Stimulated activated CD8-positive, alpha-beta memory T cell treated with anti-CD3 and anti-CD28 coated beads, Interleukin-4, amount 100 ng/mL, for 1 hour (primary cell): ENCODE data around the gene LAD1.

Experiments used
- DNase-seq, 2 donors: peaks; one replicate each; pipeline ENCODE4 v3.0.0-alpha.2; 2020; ENCODE audit warnings: low read depth in 2 of 2, low spot score in 1 of 2

LAD1 gene

DNA sequence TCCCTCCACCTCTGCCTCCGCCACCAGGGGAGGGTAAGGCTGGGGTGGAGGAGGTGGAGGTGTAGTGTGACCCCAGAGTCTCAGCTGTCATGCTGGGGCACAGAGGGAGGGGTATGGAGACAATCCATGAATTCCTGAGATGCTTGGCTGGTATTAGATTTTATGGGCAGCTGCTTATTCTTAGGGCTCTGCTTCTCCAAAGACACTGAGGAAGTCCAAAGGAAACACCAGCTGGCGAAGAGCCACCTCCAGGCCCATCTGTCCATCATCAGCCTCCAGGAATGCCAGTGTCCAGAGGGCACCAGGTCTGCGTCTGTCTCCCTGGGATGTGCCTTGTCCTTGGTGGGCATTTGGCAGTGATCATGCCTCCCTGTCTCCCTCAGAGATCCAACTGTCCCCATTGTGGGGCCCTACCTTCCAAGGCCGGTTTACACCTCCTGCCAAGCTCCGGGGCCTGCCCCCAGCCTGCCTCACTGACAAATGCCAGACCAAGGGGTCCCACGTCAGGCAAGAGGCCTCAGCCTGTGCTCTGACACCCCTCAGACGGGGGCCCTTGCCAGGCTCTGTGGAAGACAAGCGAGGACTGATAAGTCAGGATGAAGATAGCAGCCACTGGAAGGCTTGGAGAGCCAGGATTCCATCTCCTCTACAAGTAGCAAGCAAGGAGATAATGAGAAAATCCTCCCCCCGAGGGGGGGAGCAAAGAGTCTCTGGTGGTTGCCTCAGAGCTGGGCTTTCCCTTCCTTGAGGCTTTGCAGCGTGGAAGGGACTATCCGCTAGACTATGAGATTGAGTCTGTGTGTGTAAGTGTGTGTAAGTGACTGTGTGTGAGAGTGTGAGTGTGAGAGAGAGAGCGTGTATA is 20.9 kb upstream of the LAD1 start:
- no peak for DNase-seq

- DNase-seq, result no peak
Measured at GRCh38 chr1:201419256-201419655, 20.1 kb upstream of the LAD1 start.

DNA sequence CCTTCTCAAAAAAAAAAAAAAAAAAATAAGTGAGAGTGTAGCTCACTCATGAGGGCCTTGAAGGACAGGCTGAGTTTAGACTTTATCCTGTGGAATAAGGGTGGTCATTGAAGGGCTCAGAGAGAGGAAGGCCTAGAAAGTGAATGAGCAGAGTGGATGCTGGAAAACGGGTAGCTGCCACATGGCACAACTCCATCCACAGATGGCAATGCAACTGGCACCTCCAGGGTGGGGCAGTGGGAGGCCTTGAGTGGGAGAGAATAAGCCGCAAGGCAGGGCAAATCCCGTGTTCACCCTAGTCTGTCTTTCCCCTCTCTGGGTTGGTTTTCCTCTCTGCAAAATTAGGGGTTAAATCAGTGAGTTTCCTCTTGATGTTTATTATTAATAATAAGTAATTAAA is 19.3 kb upstream of the LAD1 start:
- DNase-seq, result no peak

- no peak for DNase-seq
Measured at GRCh38 chr1:201414051-201414738, 15.1 kb upstream of the LAD1 start.

DNA sequence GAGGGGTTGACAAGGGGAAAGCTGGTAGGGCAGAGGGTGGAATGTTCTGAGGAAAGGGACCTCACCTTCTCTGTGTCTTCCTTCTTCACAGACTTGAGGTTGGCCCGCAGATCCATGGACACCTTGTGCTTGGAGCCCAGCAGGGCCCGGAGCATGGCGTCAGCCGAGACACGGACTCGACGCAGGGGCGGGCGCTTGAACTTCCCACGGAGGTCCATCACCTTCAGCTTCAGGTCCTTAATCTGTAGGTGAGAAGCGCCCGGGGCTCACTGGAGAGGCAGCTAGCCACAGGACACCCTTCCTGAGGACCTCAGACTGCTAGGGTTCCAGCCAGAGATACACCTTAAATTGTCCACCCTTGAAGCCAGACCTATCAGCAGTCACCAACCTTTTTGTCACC is 12.2 kb upstream of the LAD1 start:
- no peak for DNase-seq

DNA sequence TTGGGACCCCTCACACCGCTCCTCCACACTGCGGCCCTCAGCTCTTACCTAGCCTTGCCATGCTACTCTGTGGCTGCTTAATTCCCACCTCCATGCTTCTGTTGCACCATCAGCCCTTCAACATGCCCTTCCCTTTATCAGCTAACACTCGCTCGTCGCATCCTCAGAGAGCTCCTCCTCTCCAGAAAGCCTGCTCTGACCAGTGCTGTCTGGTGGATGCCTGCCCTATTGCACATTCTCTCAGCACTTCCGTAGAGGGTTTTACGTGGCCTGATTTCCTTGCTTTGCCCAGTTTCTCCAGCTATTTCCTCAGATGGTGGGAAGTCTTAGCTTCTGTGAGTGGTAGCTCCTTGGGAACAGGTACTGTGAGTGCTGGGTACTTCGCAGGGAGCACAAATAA is 10.3 kb upstream of the LAD1 start:
- no peak for DNase-seq

- no peak for DNase-seq
Measured at GRCh38 chr1:201408834-201409200, 9.7 kb upstream of the LAD1 start.

DNA sequence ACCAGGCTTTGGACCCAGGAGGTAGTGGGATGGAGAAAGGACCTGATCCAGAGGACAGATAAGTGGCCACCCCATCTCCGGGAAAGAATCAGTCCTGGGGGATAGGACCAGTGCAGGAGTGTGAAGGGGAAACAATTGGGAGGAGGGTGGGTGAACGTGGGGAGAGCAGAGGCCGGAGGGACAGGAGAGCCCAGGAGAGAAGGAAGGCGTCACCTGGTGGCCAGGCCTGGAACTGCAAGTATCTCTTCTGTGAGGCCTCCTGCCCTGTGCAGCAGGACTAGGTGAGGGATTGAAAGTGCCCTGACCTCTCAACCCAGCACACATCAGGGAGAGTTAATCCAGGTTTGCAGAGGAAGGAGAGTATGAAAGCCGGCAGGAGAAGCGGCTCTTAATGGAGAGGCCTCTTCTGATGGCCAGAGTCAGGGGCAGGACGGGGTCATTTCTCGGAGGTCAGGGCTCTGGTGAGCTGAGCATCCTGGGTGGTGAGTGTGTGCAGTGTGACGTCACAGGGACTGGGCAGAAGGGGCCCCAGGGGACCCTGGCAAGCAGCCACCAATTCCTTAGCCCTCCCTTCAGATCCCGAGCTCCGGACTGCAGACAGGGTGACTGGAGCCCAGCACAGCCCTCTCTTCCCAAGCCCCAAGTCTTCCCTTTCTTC is 9.2 kb upstream of the LAD1 start:
- DNase-seq, result peak; percentile 30 to 40

DNA sequence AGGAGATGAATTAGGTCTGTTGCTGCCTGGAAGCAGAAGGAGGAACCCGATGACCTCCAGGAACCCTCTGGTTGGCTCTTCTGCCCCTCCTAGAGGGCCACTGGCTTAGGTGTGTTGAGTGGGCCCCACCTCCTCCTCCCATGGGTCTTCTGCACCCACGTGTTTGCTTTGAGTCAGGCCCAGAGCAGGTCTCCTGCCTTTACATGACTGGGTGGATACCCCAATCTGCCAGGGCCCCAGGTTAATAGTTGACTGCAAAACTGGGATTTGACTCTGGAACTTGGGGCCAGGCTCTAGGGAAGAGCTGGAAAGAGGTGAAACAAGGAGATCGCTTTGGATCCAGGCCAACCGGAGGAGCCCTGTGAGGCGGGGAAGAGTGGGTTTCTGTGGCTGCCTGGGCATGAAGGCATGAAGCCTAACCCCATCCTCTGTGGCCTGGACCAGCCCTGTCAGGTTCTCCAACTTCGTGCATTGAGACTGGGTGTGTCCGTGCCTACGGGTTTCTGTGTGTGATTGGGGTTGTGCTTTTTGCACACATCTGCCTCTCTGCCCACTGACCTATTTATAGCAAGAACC is 7.8 kb upstream of the LAD1 start:
- no peak for DNase-seq

DNA sequence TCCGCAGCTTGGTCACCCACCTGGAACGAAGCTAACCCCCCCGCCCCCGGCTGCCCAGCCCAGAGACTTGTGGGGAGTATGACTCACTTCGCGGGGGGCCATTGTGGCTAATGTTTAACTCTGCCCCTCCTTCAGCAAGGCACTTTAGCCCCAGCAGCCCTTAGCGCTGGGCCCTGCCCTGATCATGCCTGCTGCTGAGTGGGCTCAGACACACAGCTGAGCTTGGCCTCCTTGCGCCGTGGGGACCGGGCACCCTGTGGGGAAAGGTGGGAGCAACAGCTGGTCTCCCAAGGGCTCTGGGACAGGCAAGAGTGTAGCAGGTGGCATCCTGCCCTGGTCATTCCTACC is 6.3 kb upstream of the LAD1 start:
- no peak for DNase-seq

- no peak for DNase-seq
Measured at GRCh38 chr1:201404722-201405483, 5.8 kb upstream of the LAD1 start.

DNA sequence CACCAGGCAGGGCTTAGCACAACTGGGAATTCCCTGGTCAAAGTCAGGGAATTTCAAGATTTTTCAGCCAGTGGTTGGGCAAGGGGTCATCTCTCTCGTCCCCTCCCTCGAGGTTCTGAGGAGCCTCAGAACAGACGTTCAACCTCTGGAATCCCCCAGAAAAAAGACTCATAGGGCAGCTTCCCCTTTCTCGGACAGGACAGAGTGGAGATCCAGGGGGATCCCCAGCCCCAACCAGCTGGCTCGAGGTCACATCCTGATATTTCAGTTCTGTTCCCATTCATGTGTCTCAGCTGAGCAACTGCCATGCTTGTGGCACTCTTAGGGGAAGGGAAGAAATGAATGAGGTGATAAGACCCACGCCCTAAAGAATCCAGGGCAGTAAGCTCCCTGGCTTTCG is 4.9 kb upstream of the LAD1 start:
- DNase-seq, result no peak

DNA sequence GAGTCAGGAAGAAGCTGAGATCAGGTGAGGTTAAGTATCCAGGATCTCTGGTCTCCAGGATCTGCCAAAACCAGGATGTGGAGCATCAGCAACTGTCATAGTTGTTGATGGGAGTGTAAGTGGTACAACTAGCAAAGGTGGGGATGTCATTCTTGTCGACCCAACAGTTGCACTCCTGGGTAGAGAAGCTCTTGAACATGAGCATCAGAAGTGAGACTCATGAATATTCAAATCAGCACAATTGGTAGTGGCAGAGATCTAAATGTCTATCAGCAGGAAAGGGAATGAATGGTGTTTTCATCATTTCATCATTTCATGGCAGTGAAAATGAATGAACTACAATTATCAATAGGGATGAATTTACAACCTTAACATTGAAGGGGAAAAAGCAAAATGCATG is 4.2 kb upstream of the LAD1 start:
- DNase-seq, result no peak

DNA sequence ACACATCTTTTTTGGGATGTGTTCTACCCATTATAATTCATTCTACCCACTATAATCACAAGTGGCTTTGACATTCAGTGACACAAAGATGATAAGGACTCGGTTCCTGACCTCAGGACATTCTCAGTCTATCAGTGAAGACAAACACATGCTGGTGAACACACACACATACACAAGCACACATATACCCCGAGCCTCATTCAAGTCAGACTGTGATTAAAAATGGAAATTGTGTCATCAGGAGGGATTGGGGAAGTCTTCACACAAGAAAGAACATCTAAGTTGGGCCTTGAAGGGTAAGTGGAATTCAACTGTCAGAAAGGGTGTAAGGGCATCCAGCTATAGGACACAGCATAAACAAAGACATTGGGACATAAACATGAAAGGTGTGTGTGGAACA is 2.6 kb upstream of the LAD1 start:
- no peak for DNase-seq

DNA sequence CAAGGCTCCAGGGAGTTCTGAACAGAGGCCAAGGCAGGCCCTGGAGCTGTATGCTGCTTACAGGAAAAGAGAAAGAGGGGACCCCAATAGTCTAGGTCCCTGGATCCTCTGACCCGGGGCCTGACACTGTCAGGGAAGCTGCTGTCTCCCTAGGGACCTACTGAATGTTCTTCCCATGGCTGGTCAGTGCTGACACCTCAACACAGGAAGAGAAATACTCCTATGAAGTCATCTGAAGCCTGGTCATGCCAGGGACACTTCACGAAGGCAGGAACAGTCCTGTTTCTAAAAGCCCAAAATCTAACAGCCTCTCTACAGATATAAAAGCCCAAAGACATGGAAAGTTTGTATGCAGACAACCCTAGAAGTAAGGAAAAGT is 1.7 kb upstream of the LAD1 start:
- no peak for DNase-seq

- no peak for DNase-seq
Measured at GRCh38 chr1:201400212-201400851, 1.2 kb upstream of the LAD1 start.

DNA sequence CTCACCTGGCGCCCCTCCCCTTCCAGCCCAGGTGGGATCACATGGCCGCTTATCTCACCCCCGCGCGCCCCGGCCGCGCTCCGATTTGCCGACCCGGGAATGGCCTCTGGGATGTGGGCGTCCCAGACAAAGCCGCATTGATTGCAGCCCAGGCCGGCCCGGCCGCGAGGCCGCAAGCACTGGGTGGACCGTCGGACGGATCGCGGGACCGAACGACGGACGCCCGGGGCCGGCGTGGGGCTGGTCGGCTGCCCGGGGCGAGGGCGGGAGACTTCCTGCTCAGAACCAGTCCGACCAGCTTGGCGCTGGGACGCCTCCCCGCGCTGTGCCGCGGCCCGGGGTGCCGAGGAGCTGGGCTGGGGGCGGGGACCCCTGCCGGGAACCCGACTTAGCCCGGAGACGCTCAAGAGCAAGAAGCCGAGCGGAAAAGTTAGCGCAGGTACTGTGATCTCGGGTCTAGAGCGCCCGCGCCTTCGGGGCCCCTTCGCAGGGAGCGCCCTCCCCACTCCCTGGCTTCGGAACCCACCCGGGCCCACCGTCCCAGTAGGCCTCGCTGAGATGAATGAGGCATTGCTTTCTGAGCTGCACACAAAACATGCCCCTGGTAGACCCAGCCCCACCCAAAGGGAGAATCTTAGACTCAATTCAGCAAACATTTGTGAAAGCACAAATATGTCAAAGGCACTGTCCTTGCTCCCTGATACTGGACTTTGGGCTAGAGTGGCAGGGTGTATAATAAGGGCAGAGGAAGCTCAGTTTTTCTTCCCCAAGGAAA is 415 bp upstream of the LAD1 start:
- DNase-seq, result no peak

DNA sequence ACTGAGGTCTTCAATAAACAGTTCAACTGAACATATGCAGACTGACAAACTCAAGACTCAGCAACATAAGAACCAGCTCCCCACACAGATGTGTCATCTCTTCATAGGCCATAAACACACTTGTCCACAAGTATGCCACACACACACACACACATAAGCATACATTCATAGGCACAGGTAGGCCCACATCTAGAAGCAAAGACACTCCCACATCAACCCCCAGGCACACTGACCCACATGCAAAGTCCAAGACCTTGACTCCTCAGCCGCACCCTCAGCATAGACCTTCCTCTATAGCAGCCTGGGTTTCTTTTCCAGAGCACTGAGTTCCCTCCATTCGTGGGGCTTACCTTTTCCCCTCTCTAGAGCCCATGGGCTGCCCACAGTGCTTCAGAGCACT is 1.4 kb downstream of the LAD1 start:
- no peak for DNase-seq

- DNase-seq, result no peak
Measured at GRCh38 chr1:201396861-201397464, 2.2 kb downstream of the LAD1 start.

DNA sequence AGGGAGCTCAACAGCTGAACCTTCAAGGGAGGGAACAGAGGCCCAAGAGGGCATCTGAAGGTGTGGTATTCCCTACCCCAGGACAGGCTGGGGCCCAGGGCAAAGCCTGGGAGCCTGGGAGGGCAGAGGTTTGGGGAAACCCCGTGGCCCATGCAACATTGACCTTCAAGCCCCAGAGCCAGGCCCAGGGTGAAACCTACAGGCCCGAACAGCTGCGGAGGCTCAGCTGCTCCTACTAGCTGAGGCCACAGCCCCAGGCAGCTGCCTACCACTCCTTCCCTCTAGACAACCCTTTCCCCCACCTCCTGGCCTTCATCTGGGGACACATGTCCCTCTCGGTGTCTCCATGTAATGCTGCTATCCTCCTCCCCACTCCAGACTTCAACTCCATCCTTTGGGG is 3.2 kb downstream of the LAD1 start:
- no peak for DNase-seq
